HG03521 (cell line): Measurements from ENCODE around the gene MRPS27.
"Not testable (repeated sequence)": the region's sequence is repeated elsewhere in the genome, so short reads cannot be mapped to it uniquely, and the experiment has no call there.

Source experiments
- ATAC-seq: cut with Tn5 transposase; IDR thresholded peaks from one replicate; pipeline ENCODE4 v1.9.1; 2021; ENCODE audit warnings: mild to moderate bottlenecking, moderate library complexity; ENCODE audit not compliant: unreplicated experiment

MRPS27 gene

GRCh38 chr5:72326306-72326649 is 6.2 kb upstream of the MRPS27 start:
- ATAC-seq, result no peak

DNA sequence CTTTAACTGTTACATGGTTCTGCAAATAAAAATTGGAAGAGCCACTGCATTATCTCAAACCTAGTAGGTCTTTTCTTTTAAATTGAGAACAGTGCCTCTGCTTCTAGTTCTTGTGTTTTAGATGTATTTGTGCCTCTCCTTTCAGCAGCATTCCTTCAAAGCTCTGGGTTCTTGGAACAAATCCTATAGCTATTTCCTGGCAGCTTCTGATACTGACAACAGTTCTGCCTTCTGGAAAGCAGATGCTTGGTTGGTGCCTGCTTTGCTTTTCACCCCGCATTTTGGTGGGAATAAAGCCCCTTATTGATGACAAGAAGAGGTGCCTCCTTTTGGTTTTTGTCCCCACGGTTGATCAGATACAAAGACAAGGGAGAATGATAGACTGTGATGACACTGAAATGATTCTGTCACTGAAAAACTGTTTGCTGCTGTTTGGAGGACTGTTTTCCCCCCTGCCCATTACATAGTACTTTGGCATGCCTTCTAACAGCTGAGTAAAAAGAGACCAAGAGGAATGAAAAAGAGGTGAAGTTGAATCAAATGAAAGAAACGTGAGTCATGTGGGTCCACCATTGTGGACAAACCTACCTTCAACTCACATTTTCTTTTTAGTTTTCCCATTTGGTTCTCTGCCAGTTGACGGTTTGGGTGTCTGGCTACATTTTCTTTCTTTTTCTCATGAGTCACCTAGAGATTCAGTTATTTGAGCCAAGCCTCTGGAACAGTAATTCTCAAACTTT is 5.7 kb upstream of the MRPS27 start:
- ATAC-seq, result no peak

DNA sequence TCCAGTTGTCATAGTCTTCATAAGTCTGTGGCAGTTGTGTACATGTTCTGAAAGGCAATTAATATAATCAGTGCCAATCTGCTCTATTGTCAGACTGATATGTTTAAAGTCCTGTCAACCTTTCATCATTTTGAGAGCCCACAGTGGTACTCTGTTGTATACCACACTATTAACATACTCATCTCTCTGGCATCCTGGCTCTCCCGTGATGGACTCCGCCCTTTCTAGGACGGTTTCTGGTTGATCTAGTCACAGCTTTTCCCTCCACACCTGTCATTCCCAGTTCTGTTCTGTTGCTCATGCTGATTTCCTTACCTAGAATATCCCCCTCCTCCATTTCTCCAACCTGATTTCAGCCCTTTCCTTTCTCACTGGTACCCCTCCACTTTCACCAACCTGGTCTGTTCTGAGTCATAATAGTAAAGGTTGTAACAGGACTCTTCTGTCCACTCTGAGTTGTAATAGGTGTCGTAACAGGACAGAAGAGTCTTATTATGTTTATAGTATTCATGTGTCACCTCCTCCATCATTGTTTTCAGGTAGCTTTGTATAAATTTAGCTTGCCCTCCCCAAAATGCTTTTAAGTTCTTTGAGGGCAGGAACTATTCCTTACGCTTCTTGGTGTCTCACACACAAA is 4.3 kb upstream of the MRPS27 start:
- ATAC-seq, result no peak

GRCh38 chr5:72319435-72319975 is 535 bp downstream of the MRPS27 start:
- not testable (repeated sequence) for ATAC-seq

- no peak for ATAC-seq
Measured at GRCh38 chr5:72314571-72315172, 5.4 kb downstream of the MRPS27 start.

- no peak for ATAC-seq
Measured at GRCh38 chr5:72313141-72313540, 6.9 kb downstream of the MRPS27 start.

DNA sequence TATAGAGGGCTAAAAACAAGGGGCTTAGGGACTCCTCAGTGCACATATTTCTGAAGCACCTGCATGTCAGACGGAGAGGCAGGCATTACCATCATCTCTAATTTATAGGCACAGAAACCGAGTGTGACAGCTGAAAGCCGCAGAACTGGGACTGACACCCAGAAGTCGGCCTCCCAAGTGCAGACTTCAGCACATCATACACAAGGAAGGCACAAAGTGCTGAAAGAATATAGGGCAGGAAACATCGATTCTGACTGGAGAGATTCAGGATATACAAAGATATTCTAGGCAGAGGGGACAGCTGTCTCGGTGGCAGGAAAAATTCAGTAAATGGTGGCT is 11.2 kb downstream of the MRPS27 start:
- ATAC-seq, result no peak

DNA sequence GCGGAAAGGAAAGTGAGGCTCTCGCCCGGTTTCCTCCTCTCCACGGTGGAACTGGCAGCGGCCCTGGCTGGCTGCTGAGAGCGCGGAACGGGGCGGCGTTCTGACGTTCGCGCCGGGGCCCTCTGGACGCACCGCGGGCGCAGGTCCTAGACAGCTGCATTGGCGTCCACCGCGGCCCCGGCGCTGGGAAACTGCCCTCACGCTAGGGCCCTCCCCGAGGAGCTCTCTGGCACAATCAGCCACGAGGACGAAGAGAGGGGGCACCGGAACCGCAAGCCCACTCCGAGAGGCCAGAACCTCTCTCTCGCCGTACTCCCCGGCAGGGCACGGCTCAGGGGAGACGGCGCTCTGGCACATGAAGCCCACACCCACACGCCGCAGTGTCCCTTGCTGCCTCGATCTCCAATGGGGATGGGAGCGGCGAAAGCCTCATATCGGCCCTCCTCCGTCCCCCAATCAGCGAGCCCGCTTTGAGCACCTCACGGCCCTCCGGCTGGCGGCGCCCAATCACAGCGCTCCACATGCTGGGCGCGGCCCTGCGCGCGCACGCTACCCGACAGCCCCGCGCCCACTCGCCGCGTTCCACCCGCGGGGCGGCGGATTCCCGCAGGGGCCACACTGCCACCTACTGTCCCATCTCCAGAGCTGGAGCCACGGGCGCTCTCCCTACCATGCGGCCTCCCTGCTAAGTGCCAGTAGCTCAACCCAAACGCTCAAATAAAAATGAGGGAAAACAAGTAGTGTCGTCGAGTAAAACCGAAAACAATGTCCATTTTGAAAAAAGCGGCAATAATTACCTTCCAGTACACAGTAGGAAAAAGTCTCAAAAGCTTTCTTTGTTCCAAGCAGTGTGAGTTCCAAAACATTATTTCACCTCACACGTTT is 11.8 kb downstream of the MRPS27 start:
- ATAC-seq, result peak; percentile 91

- ATAC-seq, result no peak
Measured at GRCh38 chr5:72307573-72307967, 12.5 kb downstream of the MRPS27 start.

- no peak for ATAC-seq
Measured at GRCh38 chr5:72305194-72306142, 14.6 kb downstream of the MRPS27 start.

DNA sequence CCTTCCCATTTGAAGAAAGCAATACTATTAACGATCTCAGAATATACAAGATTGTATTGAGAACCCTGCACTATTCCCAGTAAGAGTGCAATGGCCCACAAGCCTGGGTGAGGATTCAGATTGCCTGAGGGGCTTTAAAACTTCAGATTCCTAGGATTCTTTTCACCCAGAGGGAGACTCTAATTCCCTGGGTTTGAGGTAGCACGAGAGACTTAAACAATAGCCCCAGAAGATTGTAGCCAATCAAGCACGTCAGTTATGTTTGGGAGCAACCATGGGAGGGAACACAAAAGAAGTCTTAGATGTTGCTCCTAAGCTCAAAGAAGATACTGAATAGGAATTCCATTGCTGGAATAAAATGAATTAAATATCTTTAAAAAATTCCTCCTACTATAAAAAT is 17.9 kb downstream of the MRPS27 start:
- no peak for ATAC-seq

DNA sequence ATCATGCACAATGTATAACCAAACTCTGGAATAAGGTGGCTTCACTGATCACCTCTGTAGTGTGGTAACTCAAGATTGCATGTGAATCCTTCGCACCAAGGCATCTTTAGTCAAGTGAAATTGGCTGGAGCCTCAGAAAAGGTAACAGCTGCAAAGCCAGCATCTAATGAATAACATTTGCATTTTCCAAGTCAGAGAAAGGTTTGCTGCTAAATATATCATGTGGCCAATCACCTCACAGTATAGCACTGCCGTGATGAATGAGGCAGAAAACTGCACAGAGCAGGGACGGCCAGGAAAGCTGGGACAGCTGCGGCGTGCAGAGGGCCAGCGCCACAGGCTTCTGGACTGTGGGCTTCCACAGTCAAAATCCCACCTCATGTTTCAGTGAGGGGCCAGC is 18.5 kb downstream of the MRPS27 start:
- peak; percentile 51 for ATAC-seq

DNA sequence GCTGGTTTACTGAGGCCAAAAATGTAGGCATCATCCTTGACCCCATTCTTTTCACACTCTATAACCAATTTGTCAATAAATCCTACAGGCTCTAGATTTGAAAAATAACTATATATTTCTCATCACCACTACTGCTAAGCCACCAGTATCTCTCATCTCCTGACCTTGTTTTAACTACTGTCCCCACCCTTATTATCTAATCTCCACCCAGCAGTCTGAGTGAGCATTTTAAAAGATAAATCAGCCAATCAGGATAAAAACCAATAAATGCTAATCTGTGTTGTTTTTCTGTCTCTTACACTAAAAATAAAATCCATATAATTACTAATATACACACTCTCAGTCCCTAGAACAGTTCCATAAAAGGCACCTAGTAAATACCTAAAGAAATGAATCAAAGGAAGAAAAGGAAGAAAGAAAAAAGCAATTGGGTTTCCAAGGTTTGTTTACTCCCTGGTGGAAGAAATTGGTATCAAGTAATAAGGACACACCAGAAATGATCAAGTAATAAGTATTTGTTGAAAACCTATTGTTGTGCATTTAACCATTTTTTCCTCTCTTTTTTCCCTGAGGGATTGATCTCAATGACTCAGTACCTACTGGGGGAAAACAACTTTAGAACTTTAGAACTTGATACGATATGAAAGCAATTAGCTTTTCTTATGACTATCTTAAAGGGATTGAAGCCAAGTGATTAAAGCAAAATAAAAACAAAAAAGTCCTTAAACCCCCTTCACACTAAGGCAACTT is 19.3 kb downstream of the MRPS27 start:
- ATAC-seq, result no peak

DNA sequence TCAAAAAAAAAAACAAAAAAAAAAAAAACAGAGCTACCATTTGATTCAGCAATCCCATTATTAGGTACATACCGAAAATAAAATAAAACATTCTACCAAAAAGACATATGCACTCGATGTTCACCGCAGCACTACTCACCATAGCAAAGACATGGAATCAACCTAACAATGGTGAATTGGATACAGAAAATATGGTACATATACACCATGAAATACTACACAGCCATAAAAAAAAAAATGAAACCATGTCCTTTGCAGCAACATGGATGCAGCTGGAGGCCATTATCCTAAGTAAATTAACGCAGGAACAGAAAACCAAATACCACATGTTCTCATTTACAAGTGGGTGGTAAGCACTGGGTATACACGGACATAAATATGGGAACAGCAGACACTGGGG is 21.3 kb downstream of the MRPS27 start:
- no peak for ATAC-seq

- ATAC-seq, result not testable (repeated sequence)
Measured at GRCh38 chr5:72298136-72298535, 21.9 kb downstream of the MRPS27 start.

GRCh38 chr5:72296256-72296655 is 23.8 kb downstream of the MRPS27 start:
- no peak for ATAC-seq

DNA sequence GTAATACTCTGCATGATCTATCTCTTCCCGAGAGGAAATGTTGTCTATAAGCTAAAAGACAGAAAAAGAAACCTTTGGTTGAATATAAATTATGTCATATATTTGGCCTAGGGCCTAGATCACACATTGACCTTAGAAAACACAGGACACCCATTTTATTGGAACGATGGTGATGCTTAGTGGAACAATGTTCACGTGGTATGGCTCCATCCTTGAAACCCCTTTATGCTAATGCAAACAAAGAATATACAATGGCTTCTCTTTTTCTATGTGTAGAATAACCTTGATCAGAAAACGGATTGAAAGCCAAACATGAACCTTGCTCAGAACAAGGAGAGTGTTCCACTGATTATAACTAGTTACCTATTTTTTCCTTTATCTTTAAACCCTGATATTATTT is 24.5 kb downstream of the MRPS27 start:
- ATAC-seq, result no peak

GRCh38 chr5:72294473-72294872 is 25.6 kb downstream of the MRPS27 start:
- no peak for ATAC-seq

DNA sequence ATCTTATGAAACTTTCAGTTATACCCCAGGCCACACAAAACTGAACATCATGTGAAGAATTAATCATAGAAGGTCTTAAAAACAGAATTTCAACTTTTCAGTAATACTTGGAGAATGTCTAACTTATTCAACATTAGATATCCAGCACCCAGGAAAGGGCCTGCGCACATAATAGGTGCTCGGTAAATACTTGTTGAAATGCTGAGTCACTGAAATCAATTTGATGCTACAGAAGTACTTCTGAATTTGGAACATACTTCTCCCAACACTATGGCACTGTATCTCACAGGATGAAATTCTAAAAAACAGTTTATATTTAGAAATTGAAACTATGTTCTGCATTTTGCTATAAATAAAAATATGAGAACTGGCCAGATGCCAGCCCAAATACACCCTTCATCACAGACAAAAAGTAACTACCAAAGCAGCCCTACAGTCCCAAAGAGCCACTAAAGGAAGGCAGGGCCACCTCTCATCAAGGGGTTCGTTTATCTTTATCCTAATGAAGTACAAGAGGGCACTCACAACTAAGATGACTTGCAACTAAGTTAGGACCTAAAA is 26.5 kb downstream of the MRPS27 start:
- no peak for ATAC-seq
